ENCODE measurements around the gene WRAP53.
A peak's percentile ranks its signal among the peaks of the same experiment; 100 is the strongest.

The WRAP53 gene

GRCh38 chr17:7709031-7709430 is 20.8 kb downstream of the WRAP53 start:
- no peak for DNase-seq (ENCODE audit: low read depth in 2 of 2)

- no peak for DNase-seq (ENCODE audit: low read depth in 2 of 2)
Measured at GRCh38 chr17:7710301-7710700, 22.0 kb downstream of the WRAP53 start.

GRCh38 chr17:7711051-7711755 is 22.9 kb downstream of the WRAP53 start:
- no peak for DNase-seq (ENCODE audit: low read depth in 2 of 2)

- no peak for DNase-seq (ENCODE audit: low read depth in 2 of 2)
Measured at GRCh38 chr17:7712111-7712771, 24.0 kb downstream of the WRAP53 start.

GRCh38 chr17:7713782-7714181 is 25.5 kb downstream of the WRAP53 start:
- no peak for DNase-seq (ENCODE audit: low read depth in 2 of 2)

GRCh38 chr17:7714721-7715594 is 26.7 kb downstream of the WRAP53 start:
- no peak for DNase-seq (ENCODE audit: low read depth in 2 of 2)

- no peak for DNase-seq (ENCODE audit: low read depth in 2 of 2)
Measured at GRCh38 chr17:7715936-7716886, 27.9 kb downstream of the WRAP53 start.

- peak in 1 of 2 donors; percentile 38 for DNase-seq (ENCODE audit: low read depth in 2 of 2)
Measured at GRCh38 chr17:7716901-7717755, 28.9 kb downstream of the WRAP53 start, which contains the start of gene DNAH2. TSS of gene DNAH2 (plus strand) at chr17:7717744. CDS start at chr17:7719735, 1,991 bp downstream.

- no peak for DNase-seq (ENCODE audit: low read depth in 2 of 2)
Measured at GRCh38 chr17:7717756-7718350, 29.6 kb downstream of the WRAP53 start.

GRCh38 chr17:7719661-7720060 is 31.4 kb downstream of the WRAP53 start:
- DNase-seq (ENCODE audit: low read depth in 2 of 2): no peak

- no peak for DNase-seq (ENCODE audit: low read depth in 2 of 2)
Measured at GRCh38 chr17:7720125-7720524, 31.8 kb downstream of the WRAP53 start.

- DNase-seq (ENCODE audit: low read depth in 2 of 2): no peak
Measured at GRCh38 chr17:7721612-7722011, 33.3 kb downstream of the WRAP53 start.

GRCh38 chr17:7727886-7728285 is 39.6 kb downstream of the WRAP53 start:
- DNase-seq (ENCODE audit: low read depth in 2 of 2): no peak

GRCh38 chr17:7729816-7730215 is 41.5 kb downstream of the WRAP53 start:
- no peak for DNase-seq (ENCODE audit: low read depth in 2 of 2)

- DNase-seq (ENCODE audit: low read depth in 2 of 2): no peak
Measured at GRCh38 chr17:7732981-7733539, 44.8 kb downstream of the WRAP53 start.

GRCh38 chr17:7737601-7738000 is 49.3 kb downstream of the WRAP53 start:
- no peak for DNase-seq (ENCODE audit: low read depth in 2 of 2)

- DNase-seq (ENCODE audit: low read depth in 2 of 2): no peak
Measured at GRCh38 chr17:7739746-7740145, 51.5 kb downstream of the WRAP53 start.

GRCh38 chr17:7740481-7741001 is 52.3 kb downstream of the WRAP53 start:
- no peak for DNase-seq (ENCODE audit: low read depth in 2 of 2)

- no peak for DNase-seq (ENCODE audit: low read depth in 2 of 2)
Measured at GRCh38 chr17:7742729-7743128, 54.5 kb downstream of the WRAP53 start.

All from activated CD4-positive, alpha-beta T cell treated with anti-CD3 and anti-CD28 coated beads for 24 hours (primary cell).